Liver (tissue), 9 donors: ENCODE data around the gene MAT2A. TPM values are rescaled to one million over a fixed set of nuclear protein-coding genes. Genes with fewer than 3 reads are reported as not detected.
"Not testable (repeated sequence)": the region's sequence is repeated elsewhere in the genome, so short reads cannot be mapped to it uniquely, and the experiment has no call there.

ENCODE experiments used
- DNase-seq: peaks from one replicate; pipeline ENCODE4 v3.0.0-alpha.2; 2017; ENCODE audit warnings: low spot score
- H3K27ac ChIP-seq, 2 donors: one replicate each; pipeline ENCODE4 v1.7.0; 2013; ENCODE audit warnings: inconsistent platforms in 2 of 2, low read length in 2 of 2, control low read depth in 1 of 2, low read depth in 1 of 2, mild to moderate bottlenecking in 1 of 2
- H3K27me3 ChIP-seq, 4 donors: one replicate each; pipeline versions ENCODE4 v1.6.1 to v1.7.0; 2013; ENCODE audit warnings: low read length in 3 of 4, inconsistent platforms in 1 of 4, mild to moderate bottlenecking in 1 of 4, moderate library complexity in 1 of 4; ENCODE audit not compliant: control insufficient read depth in 4 of 4, insufficient read depth in 4 of 4
- H3K36me3 ChIP-seq, 4 donors: one replicate each; pipeline versions ENCODE4 v1.6.1 to v1.7.0; 2013; ENCODE audit warnings: low read length in 3 of 4, mild to moderate bottlenecking in 3 of 4, low read depth in 1 of 4, moderate library complexity in 1 of 4; ENCODE audit not compliant: control insufficient read depth in 4 of 4, insufficient read depth in 3 of 4
- H3K4me1 ChIP-seq, 4 donors: one replicate each; pipeline versions ENCODE4 v1.6.1 to v1.7.0; 2013; ENCODE audit warnings: low read length in 3 of 4, mild to moderate bottlenecking in 3 of 4, moderate library complexity in 1 of 4; ENCODE audit not compliant: control insufficient read depth in 4 of 4, insufficient read depth in 4 of 4
- H3K4me3 ChIP-seq, 3 donors: one replicate each; pipeline versions ENCODE4 v1.6.1 to v1.7.0; 2013; ENCODE audit warnings: low read length in 3 of 3, control low read depth in 1 of 3, low read depth in 1 of 3, mild to moderate bottlenecking in 1 of 3
- H3K9ac ChIP-seq, 2 donors: one replicate each; pipeline ENCODE4 v1.7.0; 2013; ENCODE audit warnings: low read length in 2 of 2, mild to moderate bottlenecking in 2 of 2, moderate library complexity in 2 of 2, control low read depth in 1 of 2, low read depth in 1 of 2
- H3K9me3 ChIP-seq, 4 donors: one replicate each; pipeline versions ENCODE4 v1.6.1 to v1.7.0; 2013; ENCODE audit warnings: low read length in 3 of 4; ENCODE audit not compliant: control insufficient read depth in 4 of 4
- ATF3 ChIP-seq: IDR thresholded peaks from 2 replicates; pipeline ENCODE4 v1.6.1; 2016; ENCODE audit warnings: antibody characterized with exemption
- CTCF ChIP-seq: fragments of 150-350 bp; IDR thresholded peaks from 2 replicates; pipeline ENCODE4 v1.5.1; 2017; ENCODE audit warnings: improper control_type of control experiment, low read depth, low read length; ENCODE audit not compliant: missing input control
- EGR1 ChIP-seq, 2 donors: IDR thresholded peaks; 2 replicates each; pipeline ENCODE4 v1.6.1; 2016 to 2018; ENCODE audit warnings: antibody characterized with exemption in 2 of 2, low read depth in 2 of 2
- FOXA1 ChIP-seq: IDR thresholded peaks from 2 replicates; pipeline ENCODE4 v1.6.1; 2016; ENCODE audit warnings: antibody characterized with exemption
- FOXA2 ChIP-seq: IDR thresholded peaks from 2 replicates; pipeline ENCODE4 v1.6.1; 2016; ENCODE audit warnings: antibody characterized with exemption
- GABPA ChIP-seq, 2 donors: IDR thresholded peaks in 1 of 2; conservative IDR thresholded peaks in 1 of 2; 2 replicates each; pipeline ENCODE4 v1.6.1; 2016; ENCODE audit warnings: antibody characterized with exemption in 2 of 2, mild to moderate bottlenecking in 1 of 2, moderate library complexity in 1 of 2
- HNF4A ChIP-seq, 2 donors: conservative IDR thresholded peaks; 2 replicates each; pipeline ENCODE4 v1.6.1; 2016; ENCODE audit warnings: antibody characterized with exemption in 2 of 2, mild to moderate bottlenecking in 2 of 2
- HNF4G ChIP-seq: IDR thresholded peaks from 2 replicates; pipeline ENCODE4 v1.6.1; 2016; ENCODE audit warnings: antibody characterized with exemption
- JUND ChIP-seq, 2 donors: IDR thresholded peaks; 2 replicates each; pipeline ENCODE4 v1.6.1; 2016; ENCODE audit warnings: antibody characterized with exemption in 2 of 2
- MAX ChIP-seq: IDR thresholded peaks from 2 replicates; pipeline ENCODE4 v1.6.1; 2016; ENCODE audit warnings: antibody characterized with exemption
- NR2F2 ChIP-seq: IDR thresholded peaks from 2 replicates; pipeline ENCODE4 v1.6.1; 2016; ENCODE audit warnings: antibody characterized with exemption
- RAD21 ChIP-seq, 2 donors: IDR thresholded peaks; 2 replicates each; pipeline ENCODE4 v1.6.1; 2016; ENCODE audit warnings: antibody characterized with exemption in 2 of 2, mild to moderate bottlenecking in 2 of 2
- REST ChIP-seq: IDR thresholded peaks from 2 replicates; pipeline ENCODE4 v1.6.1; 2016; ENCODE audit warnings: antibody characterized with exemption, mild to moderate bottlenecking
- RXRA ChIP-seq, 2 donors: IDR thresholded peaks; 2 replicates each; pipeline ENCODE4 v1.6.1; 2017 to 2018; ENCODE audit warnings: antibody characterized with exemption in 2 of 2, mild to moderate bottlenecking in 1 of 2
- SP1 ChIP-seq: IDR thresholded peaks from 2 replicates; pipeline ENCODE4 v1.6.1; 2018; ENCODE audit warnings: antibody characterized with exemption, mild to moderate bottlenecking
- TAF1 ChIP-seq: conservative IDR thresholded peaks from 2 replicates; pipeline ENCODE4 v1.6.1; 2016; ENCODE audit warnings: antibody characterized with exemption, mild to moderate bottlenecking
- YY1 ChIP-seq: IDR thresholded peaks from 2 replicates; pipeline ENCODE4 v1.6.1; 2016; ENCODE audit warnings: antibody characterized with exemption, mild to moderate bottlenecking
- ZBTB33 ChIP-seq: IDR thresholded peaks from 2 replicates; pipeline ENCODE4 v1.6.1; 2016; ENCODE audit warnings: antibody characterized with exemption
- WGBS: extraction: QIAGEN DNeasy Blood & Tissue Kit; methylation state at CpG from one replicate; pipeline ENCODE4 v1.1.7; 2013; 5-methylcytosine and 5-hydroxymethylcytosine counted together
- polyA plus RNA-seq, 2 donors: library from polyadenylated mRNA; stranded (reverse) in 1 of 2; unstranded in 1 of 2; fragments of 200-250 nt in 1 of 2; fragments of >200 nt in 1 of 2; fragmentation: Nextera tagmentation in 1 of 2; extraction: Ambion mirVana in 1 of 2; gene quantifications; one replicate each; pipeline versions ENCODE4 v1.2.1 to v1.2.3, GENCODE V29; 2013 to 2015
- total RNA-seq, 2 donors: library from RNA; depleted of rRNA; stranded (reverse); fragments of >200 nt; gene quantifications; one replicate each; pipeline ENCODE4 v1.2.3, GENCODE V29; 2014
- donor health status: healthy.
- donor health status: healthy.
- donor health status: healthy.
- donor health status: healthy.
- donor health status: healthy.

The MAT2A gene
- total and polyA plus RNA-seq, 4 donors: 48.3 to 104 (median 79.9) TPM

- WGBS: 94% methylated on average over 1 of the region's 1 CpG
- TF ChIP-seq NR2F2: no peak
- TF ChIP-seq TAF1: no peak
- no peak for TF ChIP-seq EGR1 (IDR thresholded peaks at IDR 0.05; ENCODE audit: low read depth in 2 of 2)
- TF ChIP-seq SP1: no peak
- no peak for TF ChIP-seq FOXA1
- no peak for TF ChIP-seq RAD21 (IDR thresholded peaks at IDR 0.05)
- TF ChIP-seq CTCF: no peak
- TF ChIP-seq YY1: no peak
- no peak for TF ChIP-seq ATF3
- TF ChIP-seq MAX: no peak
- TF ChIP-seq RXRA (IDR thresholded peaks at IDR 0.05): no peak
- no peak for TF ChIP-seq HNF4A (conservative IDR thresholded peaks at IDR 0.05)
- no peak for TF ChIP-seq GABPA (IDR thresholded peaks at IDR 0.05 in 1 of 2, conservative IDR thresholded peaks at IDR 0.05 in 1 of 2)
- TF ChIP-seq REST: no peak
- no peak for TF ChIP-seq ZBTB33
- no peak for TF ChIP-seq HNF4G
- no peak for TF ChIP-seq JUND (IDR thresholded peaks at IDR 0.05)
- no peak for TF ChIP-seq FOXA2
- Histone ChIP-seq H3K36me3 (peaks cover 6 to 35% (median 27%) of the 10 kb centered on the region in 4 donors), H3K27me3 (no peaks in the 10 kb centered on the region), H3K27ac (no peak overlapping the region), H3K9me3 (no peaks in the 10 kb centered on the region), H3K4me3 (no peak overlapping the region), H3K9ac (no peak overlapping the region), H3K4me1 (peaks cover 11 to 22% (median 19%) of the 10 kb centered on the region in 4 donors)
- DNase-seq: no peak
Measured at GRCh38 chr2:85558160-85558559, 19.2 kb downstream of the MAT2A start.

GRCh38 chr2:85560403-85560726 lies 21.4 kb downstream of the MAT2A start:
- Histone ChIP-seq H3K27ac (peak overlapping the region; percentile 81 to 84), H3K36me3 (peaks cover 0 to 15% (median 12%) of the 10 kb centered on the region in 4 donors), H3K9ac (peak overlapping the region; percentile 68 to 91), H3K4me1 (peaks cover 11 to 22% (median 19%) of the 10 kb centered on the region in 4 donors), H3K4me3 (peak overlapping the region; percentile 82 to 97 (median 91))
- WGBS: 36% methylated on average over 12 of the region's 12 CpGs
- not testable (repeated sequence) for H3K27me3 ChIP-seq, H3K9me3 ChIP-seq, DNase-seq
